ENCODE data around the gene CDIP1. TPM values are rescaled to one million over a fixed set of nuclear protein-coding genes. Genes with fewer than 3 reads are reported as not detected.

CDIP1 gene
- 9.4 and 15.1 TPM in 2 replicates for total RNA-seq

DNA sequence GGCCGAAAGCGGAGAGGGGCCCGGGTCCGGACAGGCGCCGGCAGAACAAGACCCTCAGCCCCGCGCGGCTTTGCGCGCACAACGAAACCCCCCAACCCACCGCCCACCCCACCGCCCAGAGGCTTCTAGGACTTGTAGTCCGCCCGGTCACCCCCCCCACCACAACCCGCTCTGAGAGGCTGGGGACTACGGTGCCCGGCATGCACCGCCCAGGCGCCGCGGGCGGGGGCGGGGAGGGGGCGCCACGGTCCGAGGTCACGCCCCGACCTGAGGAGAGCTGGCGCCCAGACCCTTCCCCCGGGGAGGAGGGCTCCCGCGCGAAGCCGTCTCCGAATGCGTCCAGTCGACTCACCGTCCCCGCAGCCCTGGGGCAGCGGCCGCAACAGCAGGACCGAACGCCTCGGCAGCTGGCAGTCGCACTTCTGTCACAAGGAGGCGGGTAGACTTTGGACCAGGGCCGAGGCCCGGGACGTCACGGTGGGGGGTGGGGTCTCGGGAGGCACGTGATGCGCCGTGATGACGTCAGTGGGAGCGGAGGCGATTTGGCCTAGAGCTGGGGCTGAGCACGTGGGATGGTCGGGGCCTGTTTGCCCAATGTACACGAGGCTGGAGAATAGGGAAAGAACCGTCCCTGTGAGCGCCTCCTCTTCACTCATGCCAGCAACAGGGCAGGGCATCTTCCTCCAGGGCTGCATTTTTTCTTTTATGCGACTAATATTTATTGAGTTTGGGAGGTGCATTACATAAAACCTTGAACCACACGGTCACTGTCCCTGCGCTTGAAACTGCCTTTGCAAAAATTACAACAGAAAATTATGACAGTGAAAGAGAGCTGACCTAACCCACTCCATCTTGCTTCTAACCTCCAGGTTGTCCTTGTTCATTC is at the start of gene CDIP1:
CDIP1 (minus strand) TSS at position 424 of the 886 bp plus-strand sequence. CDS start 24,643 bp downstream, outside the sequence.

DNA sequence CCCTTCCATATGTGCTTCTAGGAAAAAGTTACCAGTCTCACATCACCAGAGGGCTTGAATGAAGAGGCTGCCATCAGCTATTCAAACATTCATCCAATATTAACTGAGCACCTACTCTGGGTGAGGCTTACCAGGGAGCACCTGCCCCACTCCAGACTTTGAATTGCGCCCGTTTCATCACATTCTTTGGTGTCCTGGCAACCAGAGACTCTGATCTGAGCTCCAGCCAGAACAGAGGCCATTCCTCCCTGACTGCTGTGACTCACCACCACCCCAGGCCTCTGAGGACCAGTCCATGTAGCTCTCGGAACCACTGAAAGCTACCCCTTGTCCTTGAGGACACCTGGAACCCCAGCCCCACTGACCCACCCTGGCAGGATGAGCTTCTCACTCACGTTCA is 17.5 kb upstream of the CDIP1 start, which contains the start of gene C16orf96:
C16orf96 (plus strand) TSS at position 229 of the 400 bp plus-strand sequence; CDS start at position 379, 150 bp downstream.

DNA sequence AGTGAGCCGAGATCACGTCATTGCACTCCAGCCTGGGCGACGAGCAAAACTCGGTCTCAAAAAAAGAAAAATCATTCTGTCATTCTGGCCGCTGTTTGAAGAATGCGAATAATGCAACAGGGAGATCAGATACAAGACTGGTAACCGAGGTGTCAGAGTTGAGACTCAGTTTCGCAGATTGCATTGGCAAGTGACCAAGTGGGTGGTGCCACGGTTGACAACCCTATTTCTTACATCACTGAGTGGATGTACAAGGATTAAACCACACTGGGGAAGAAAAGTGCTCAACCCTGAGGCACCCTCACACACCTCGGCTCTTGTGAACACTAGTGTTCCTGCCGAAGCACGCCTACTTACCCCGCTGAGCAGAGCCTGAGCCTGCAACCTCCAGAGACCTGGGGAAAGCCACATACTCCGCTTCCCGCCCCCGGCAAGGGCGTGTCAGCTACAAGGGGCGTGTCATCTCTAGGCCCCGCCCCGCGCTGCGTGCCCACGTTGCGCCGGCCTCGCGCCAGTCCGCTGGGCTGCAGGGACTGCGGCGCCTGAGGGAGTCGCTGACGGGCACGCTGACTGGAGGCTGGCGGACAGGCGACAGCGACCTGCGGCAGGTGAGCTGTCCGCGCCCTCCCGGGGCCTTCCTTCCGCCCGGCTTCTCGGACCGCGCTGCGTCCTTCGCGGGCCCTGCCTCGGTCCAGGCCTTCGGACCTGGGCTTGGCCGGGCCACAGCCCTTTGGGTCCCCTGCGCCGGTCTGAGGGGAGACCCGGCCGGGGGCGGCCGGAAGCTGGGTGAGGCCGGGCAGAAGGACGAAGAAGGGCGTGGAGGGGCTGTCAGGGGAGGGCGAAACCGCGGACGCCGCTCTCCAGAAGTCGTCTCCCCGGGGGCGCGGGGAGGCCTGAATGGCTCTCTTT is 62.4 kb downstream of the CDIP1 start, which contains the start of gene HMOX2:
HMOX2 (plus strand) TSS at position 519 of the 909 bp plus-strand sequence. CDS start 29,127 bp downstream, outside the sequence.

DNA sequence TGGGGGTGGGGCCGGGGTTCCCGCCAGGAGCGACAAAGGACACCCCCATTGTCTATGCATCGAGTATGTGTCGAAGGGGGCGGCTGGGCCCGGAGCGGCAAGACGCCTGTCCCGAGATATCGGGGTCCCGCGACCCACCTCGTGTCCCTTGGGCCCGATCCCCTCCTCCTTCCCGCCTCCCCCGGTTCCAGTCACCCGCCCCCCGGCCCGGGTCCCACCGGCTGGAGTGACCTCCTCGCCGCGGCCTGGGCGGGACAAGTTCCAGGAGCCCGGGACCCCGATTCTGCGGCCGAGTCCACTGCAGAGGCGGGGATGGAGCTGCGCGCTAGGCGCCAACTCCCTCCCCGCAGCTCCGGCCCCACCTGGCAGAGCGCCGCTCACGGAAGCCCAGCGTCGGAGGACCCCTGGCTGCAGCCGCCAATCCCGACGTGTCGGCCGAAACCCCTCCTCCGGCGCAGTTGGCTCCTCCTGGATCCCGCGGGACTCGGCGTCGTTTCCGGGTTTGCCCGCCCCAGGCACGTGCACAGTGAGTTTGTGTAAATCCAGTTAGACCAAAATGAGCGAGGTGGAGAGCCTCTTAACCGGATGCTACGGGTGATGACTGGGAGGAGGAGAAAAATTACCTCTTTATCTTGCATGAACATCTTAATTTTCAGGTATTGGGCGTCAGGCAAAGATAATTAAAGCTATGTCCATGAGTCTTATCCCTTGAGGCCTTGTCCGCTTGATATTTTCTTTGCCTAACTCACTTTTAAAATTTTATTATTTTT is 64.2 kb downstream of the CDIP1 start, which contains the start of gene NMRAL1:
NMRAL1 (minus strand) TSS at position 434 of the 770 bp plus-strand sequence. CDS start 493 bp downstream, outside the sequence.

Other genes starting within 250 kb of the CDIP1 start
- 1.3 and 1.4 TPM in 2 replicates for gene GLIS2, start 222.7 kb downstream of the CDIP1 start, total RNA-seq
- gene PAM16, start 187.5 kb downstream of the CDIP1 start, total RNA-seq, result 42.6 and 45.8 TPM in 2 replicates
- 7.5 and 15.4 TPM in 2 replicates for gene VASN, start 166.9 kb downstream of the CDIP1 start, total RNA-seq
- gene CORO7, start 122.2 kb downstream of the CDIP1 start, total RNA-seq, result 7.2 and 18.6 TPM in 2 replicates
- gene DNAJA3, start 112.9 kb downstream of the CDIP1 start, total RNA-seq, result 67.0 and 74.0 TPM in 2 replicates
- 52.0 and 96.1 TPM in 2 replicates for gene NMRAL1, start 64.1 kb downstream of the CDIP1 start, total RNA-seq
- 45.8 and 119 TPM in 2 replicates for gene HMOX2, start 62.4 kb downstream of the CDIP1 start, total RNA-seq
- gene C16orf96, start 17.6 kb upstream of the CDIP1 start, total RNA-seq, result under 0.01 TPM in 1 of 2 replicates, not detected in the other
- 5.5 and 6.3 TPM in 2 replicates for gene UBALD1, start 76.1 kb upstream of the CDIP1 start, total RNA-seq
- gene MGRN1, start 86.1 kb upstream of the CDIP1 start, total RNA-seq, result 10.2 and 15.4 TPM in 2 replicates
- gene NUDT16L1, start 154.8 kb upstream of the CDIP1 start, total RNA-seq, result 21.7 and 31.5 TPM in 2 replicates
- 15.1 and 18.8 TPM in 2 replicates for gene ANKS3, start 195.5 kb upstream of the CDIP1 start, total RNA-seq
- gene DNAAF8, start 195.8 kb upstream of the CDIP1 start, total RNA-seq, result under 0.01 TPM in 1 of 2 replicates, not detected in the other
- 4.7 and 8.4 TPM in 2 replicates for gene ZNF500, start 228.4 kb upstream of the CDIP1 start, total RNA-seq
- gene SEPTIN12, start 249.6 kb upstream of the CDIP1 start, total RNA-seq, result not detected in 2 replicates

All from tracheal epithelial cell (primary cell).